GM10266 (cell line): ENCODE measurements around the gene AMN1.
A peak's percentile ranks its signal among the peaks of the same experiment; 100 is the strongest.
"Not testable (repeated sequence)": the region's sequence is repeated elsewhere in the genome, so short reads cannot be mapped to it uniquely, and the experiment has no call there.

Experiments used
- DNase-seq: peaks from one replicate; pipeline ENCODE4 v3.0.0; 2012; ENCODE audit errors: extremely low spot score
- CTCF ChIP-seq: IDR thresholded peaks from 2 replicates; pipeline ENCODE4 v1.5.1; 2012; ENCODE audit warnings: mild to moderate bottlenecking, low read depth; ENCODE audit not compliant: control insufficient read depth, insufficient read depth; ENCODE audit errors: missing control alignments

AMN1 gene

GRCh38 chr12:31722580-31722979 lies 6.2 kb downstream of the AMN1 start:
- no peak for TF ChIP-seq CTCF
- no peak for DNase-seq

- DNase-seq: not testable (repeated sequence)
Observed at GRCh38 chr12:31718542-31719198, 10.2 kb downstream of the AMN1 start.

GRCh38 chr12:31716998-31717397 lies 11.8 kb downstream of the AMN1 start:
- DNase-seq: not testable (repeated sequence)

GRCh38 chr12:31715283-31715825 lies 13.5 kb downstream of the AMN1 start:
- TF ChIP-seq CTCF: no peak
- DNase-seq: peak; percentile 26

- TF ChIP-seq CTCF: no peak
- DNase-seq: no peak
Observed at GRCh38 chr12:31714406-31715271, 14.2 kb downstream of the AMN1 start.

- no peak for DNase-seq
- TF ChIP-seq CTCF: no peak
Observed at GRCh38 chr12:31712877-31713276, 15.9 kb downstream of the AMN1 start.

GRCh38 chr12:31710021-31710818 lies 18.6 kb downstream of the AMN1 start:
- DNase-seq: no peak
- no peak for TF ChIP-seq CTCF

GRCh38 chr12:31708118-31708517 lies 20.7 kb downstream of the AMN1 start:
- not testable (repeated sequence) for DNase-seq
